LNCAP (cell line): ENCODE measurements around the gene CPNE2.

Experiments
- TF ChIP-seq, protein P1 (sequence below): fragments of 450-650 bp; IDR thresholded peaks from 2 replicates; pipeline ENCODE4 v1.5.1; 2017; ENCODE audit warnings: mild to moderate bottlenecking

Gene CPNE2

GRCh38 chr16:57062329-57062728 lies 30.1 kb upstream of the CPNE2 start:
- TF ChIP-seq, protein P1, sequence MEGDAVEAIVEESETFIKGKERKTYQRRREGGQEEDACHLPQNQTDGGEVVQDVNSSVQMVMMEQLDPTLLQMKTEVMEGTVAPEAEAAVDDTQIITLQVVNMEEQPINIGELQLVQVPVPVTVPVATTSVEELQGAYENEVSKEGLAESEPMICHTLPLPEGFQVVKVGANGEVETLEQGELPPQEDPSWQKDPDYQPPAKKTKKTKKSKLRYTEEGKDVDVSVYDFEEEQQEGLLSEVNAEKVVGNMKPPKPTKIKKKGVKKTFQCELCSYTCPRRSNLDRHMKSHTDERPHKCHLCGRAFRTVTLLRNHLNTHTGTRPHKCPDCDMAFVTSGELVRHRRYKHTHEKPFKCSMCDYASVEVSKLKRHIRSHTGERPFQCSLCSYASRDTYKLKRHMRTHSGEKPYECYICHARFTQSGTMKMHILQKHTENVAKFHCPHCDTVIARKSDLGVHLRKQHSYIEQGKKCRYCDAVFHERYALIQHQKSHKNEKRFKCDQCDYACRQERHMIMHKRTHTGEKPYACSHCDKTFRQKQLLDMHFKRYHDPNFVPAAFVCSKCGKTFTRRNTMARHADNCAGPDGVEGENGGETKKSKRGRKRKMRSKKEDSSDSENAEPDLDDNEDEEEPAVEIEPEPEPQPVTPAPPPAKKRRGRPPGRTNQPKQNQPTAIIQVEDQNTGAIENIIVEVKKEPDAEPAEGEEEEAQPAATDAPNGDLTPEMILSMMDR = no peak

- TF ChIP-seq, protein P1 = no peak
Observed at GRCh38 chr16:57064995-57065394, 27.4 kb upstream of the CPNE2 start.

- TF ChIP-seq, protein P1 = no peak
Observed at GRCh38 chr16:57066625-57067024, 25.8 kb upstream of the CPNE2 start.

DNA sequence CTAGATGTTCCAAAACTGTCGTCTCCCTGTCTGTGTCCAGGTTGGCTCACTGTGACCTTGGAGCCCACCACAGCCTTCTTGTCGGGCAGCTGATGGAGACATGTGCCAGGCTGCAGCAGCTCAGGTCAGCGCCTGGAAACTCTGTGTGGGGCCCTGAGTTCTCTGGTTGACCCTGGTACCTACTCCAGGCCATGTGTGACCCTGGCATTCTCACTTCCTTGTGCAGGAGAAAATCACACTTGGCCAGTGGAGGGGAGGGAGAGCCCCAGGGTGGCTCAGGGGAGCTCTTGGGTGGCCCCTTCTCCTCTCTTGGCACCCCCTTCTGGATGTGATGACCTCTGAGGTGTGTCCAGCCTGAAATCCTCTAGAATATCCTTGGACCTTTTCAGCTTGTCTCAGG lies 25.0 kb upstream of the CPNE2 start:
- TF ChIP-seq, protein P1 = no peak

- TF ChIP-seq, protein P1 = no peak
Observed at GRCh38 chr16:57069053-57069452, 23.3 kb upstream of the CPNE2 start.

GRCh38 chr16:57069635-57070370 lies 22.6 kb upstream of the CPNE2 start:
- TF ChIP-seq, protein P1 = no peak

- TF ChIP-seq, protein P1 = no peak
Observed at GRCh38 chr16:57070424-57070823, 22.0 kb upstream of the CPNE2 start.
